ENCODE results near the gene RETSAT. TPM values are rescaled to one million over a fixed set of nuclear protein-coding genes. Genes with fewer than 3 reads are reported as not detected.

The RETSAT gene
- total and polyA plus RNA-seq, 2 of the 13 experiments (the other 11 are each of a cell fraction or from before 2014, with no cell fraction given), result 46.7 to 61.0 TPM

- TF ChIP-seq, protein P1, sequence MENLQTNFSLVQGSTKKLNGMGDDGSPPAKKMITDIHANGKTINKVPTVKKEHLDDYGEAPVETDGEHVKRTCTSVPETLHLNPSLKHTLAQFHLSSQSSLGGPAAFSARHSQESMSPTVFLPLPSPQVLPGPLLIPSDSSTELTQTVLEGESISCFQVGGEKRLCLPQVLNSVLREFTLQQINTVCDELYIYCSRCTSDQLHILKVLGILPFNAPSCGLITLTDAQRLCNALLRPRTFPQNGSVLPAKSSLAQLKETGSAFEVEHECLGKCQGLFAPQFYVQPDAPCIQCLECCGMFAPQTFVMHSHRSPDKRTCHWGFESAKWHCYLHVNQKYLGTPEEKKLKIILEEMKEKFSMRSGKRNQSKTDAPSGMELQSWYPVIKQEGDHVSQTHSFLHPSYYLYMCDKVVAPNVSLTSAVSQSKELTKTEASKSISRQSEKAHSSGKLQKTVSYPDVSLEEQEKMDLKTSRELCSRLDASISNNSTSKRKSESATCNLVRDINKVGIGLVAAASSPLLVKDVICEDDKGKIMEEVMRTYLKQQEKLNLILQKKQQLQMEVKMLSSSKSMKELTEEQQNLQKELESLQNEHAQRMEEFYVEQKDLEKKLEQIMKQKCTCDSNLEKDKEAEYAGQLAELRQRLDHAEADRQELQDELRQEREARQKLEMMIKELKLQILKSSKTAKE (CRISPR knock-in tag; IDR thresholded peaks at IDR 0.05; ENCODE audit: borderline replicate concordance), result no peak
- no peak for TF ChIP-seq ZNF747 (CRISPR knock-in tag; IDR thresholded peaks at IDR 0.05; ENCODE audit: borderline replicate concordance)
- TF ChIP-seq NKX3-1 (CRISPR knock-in tag; IDR thresholded peaks at IDR 0.05), result no peak
- TF ChIP-seq ZFP41 (CRISPR knock-in tag; IDR thresholded peaks at IDR 0.05; ENCODE audit: borderline replicate concordance), result no peak
- TF ChIP-seq KAT7 (CRISPR knock-in tag; IDR thresholded peaks at IDR 0.05; ENCODE audit: borderline replicate concordance), result no peak
- TF ChIP-seq ZNF333 (CRISPR knock-in tag; IDR thresholded peaks at IDR 0.05; ENCODE audit: borderline replicate concordance), result peak; percentile 43; the same call in 1 of the 2 replicates
- peak; percentile 15; the same call in 1 of the 2 replicates for TF ChIP-seq NR2F2 (IDR thresholded peaks at IDR 0.05; ENCODE audit: borderline replicate concordance, low read depth)
- peak; percentile 54; the same call in 1 of the 2 replicates for TF ChIP-seq CCDC6 (CRISPR knock-in tag; IDR thresholded peaks at IDR 0.05)
- TF ChIP-seq TP53 (CRISPR knock-in tag; conservative IDR thresholded peaks at IDR 0.05), result no peak
- 0 out of 2 replicates have a peak, but pooled peaks have one; percentile 17 for TF ChIP-seq TBX2 (CRISPR knock-in tag; IDR thresholded peaks at IDR 0.05; ENCODE audit: borderline replicate concordance)
- TF ChIP-seq TOPORS (CRISPR knock-in tag; IDR thresholded peaks at IDR 0.05), result no peak
- peak; percentile 54; the same call in 1 of the 2 replicates for TF ChIP-seq BORCS8-MEF2B (CRISPR knock-in tag; IDR thresholded peaks at IDR 0.05)
- TF ChIP-seq, protein P2, sequence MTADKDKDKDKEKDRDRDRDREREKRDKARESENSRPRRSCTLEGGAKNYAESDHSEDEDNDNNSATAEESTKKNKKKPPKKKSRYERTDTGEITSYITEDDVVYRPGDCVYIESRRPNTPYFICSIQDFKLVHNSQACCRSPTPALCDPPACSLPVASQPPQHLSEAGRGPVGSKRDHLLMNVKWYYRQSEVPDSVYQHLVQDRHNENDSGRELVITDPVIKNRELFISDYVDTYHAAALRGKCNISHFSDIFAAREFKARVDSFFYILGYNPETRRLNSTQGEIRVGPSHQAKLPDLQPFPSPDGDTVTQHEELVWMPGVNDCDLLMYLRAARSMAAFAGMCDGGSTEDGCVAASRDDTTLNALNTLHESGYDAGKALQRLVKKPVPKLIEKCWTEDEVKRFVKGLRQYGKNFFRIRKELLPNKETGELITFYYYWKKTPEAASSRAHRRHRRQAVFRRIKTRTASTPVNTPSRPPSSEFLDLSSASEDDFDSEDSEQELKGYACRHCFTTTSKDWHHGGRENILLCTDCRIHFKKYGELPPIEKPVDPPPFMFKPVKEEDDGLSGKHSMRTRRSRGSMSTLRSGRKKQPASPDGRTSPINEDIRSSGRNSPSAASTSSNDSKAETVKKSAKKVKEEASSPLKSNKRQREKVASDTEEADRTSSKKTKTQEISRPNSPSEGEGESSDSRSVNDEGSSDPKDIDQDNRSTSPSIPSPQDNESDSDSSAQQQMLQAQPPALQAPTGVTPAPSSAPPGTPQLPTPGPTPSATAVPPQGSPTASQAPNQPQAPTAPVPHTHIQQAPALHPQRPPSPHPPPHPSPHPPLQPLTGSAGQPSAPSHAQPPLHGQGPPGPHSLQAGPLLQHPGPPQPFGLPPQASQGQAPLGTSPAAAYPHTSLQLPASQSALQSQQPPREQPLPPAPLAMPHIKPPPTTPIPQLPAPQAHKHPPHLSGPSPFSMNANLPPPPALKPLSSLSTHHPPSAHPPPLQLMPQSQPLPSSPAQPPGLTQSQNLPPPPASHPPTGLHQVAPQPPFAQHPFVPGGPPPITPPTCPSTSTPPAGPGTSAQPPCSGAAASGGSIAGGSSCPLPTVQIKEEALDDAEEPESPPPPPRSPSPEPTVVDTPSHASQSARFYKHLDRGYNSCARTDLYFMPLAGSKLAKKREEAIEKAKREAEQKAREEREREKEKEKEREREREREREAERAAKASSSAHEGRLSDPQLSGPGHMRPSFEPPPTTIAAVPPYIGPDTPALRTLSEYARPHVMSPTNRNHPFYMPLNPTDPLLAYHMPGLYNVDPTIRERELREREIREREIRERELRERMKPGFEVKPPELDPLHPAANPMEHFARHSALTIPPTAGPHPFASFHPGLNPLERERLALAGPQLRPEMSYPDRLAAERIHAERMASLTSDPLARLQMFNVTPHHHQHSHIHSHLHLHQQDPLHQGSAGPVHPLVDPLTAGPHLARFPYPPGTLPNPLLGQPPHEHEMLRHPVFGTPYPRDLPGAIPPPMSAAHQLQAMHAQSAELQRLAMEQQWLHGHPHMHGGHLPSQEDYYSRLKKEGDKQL (CRISPR knock-in tag; IDR thresholded peaks at IDR 0.05; ENCODE audit: low read depth), result no peak
- TF ChIP-seq TMF1 (CRISPR knock-in tag; IDR thresholded peaks at IDR 0.05; ENCODE audit: low read depth), result no peak
- TF ChIP-seq ZEB1 (IDR thresholded peaks at IDR 0.05; ENCODE audit: insufficient replicate concordance, low read depth), result no peak
- TF ChIP-seq CHD2 (IDR thresholded peaks at IDR 0.05; ENCODE audit: low read depth, low read length), result no peak
- TF ChIP-seq ZNF230 (CRISPR knock-in tag; IDR thresholded peaks at IDR 0.05), result 0 out of 2 replicates have a peak, but pooled peaks have one; percentile 17
- peak; percentile 52; the same call in 1 of the 2 replicates for TF ChIP-seq MAX (IDR thresholded peaks at IDR 0.05)
- TF ChIP-seq SUZ12 (IDR thresholded peaks at IDR 0.05; ENCODE audit: low read depth, low read length), result no peak
- TF ChIP-seq ZBTB7B (CRISPR knock-in tag; IDR thresholded peaks at IDR 0.05), result peak; percentile 42; the same call in 1 of the 2 replicates
Observed at GRCh38 chr2:85308896-85309555, 45.3 kb downstream of the RETSAT start (continued).

Data from HepG2 (cell line).